GM08714 (cell line): ENCODE results near the gene LRAT.

Experiments used
- H3K4me3 ChIP-seq: fragments of 200-500 bp; sonication (Bioruptor generic); 2 replicates; pipeline ENCODE4 v1.5.1; 2014; ENCODE audit warnings: mild to moderate bottlenecking, low read length, inconsistent platforms
- ZNF274 ChIP-seq: IDR thresholded peaks from 2 replicates; pipeline ENCODE4 v1.6.1; 2012; ENCODE audit warnings: mild to moderate bottlenecking, low read depth, low read length

Gene LRAT

GRCh38 chr4:154740462-154740861 lies 3.3 kb upstream of the LRAT start:
- H3K4me3 ChIP-seq: no peak overlapping the region
- no peak for TF ChIP-seq ZNF274

GRCh38 chr4:154741131-154741665 lies 2.6 kb upstream of the LRAT start:
- TF ChIP-seq ZNF274: no peak

DNA sequence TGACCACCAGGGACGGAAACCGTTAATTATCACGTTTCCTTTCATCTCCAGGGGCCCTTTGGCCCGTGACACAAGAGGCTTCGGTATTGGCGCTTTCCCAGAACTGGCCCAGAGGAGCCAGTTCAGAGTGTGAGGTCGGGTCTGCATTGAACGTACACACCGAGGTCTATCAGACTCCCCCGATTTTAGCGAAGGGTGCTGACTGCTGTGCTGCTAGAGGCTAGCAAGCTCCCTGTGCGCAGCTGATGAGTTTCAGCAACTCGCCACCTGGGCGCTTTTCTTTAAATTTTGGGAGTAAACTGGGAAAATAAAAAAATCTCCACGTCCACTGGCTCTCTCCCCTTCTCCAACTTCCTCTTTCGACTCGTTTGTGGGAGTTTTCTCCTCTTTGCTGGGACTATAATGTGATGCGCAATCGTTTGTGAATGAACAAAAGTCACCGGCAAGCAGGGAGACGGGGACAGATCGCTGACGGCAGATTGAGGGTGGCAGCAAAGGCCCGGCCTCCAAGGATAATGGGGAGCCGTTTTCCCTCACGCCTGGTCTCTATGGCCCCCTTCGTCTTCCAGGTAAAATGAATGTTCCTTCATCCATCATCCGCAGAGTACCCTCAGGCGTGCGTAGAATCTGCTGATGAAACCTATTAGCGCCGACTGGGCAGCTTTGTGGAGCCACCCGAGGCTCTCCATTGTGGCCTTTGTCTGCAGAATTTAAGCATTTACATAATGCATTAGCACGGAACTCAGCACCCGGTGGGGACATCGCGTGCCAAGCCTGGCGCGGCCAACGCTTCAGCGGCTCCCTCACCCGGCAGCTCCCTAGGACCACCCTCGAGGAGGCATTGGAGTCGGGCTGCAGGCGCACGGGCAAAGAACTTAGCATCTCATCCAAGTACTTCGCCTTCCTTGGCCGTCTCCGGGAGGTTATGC lies 1.6 kb upstream of the LRAT start:
- no peak for TF ChIP-seq ZNF274
- no peak overlapping the region; the same call in 1 of the 2 replicates for H3K4me3 ChIP-seq

More at GRCh38 chr4:154741131-154741665, 2.6 kb upstream of the LRAT start:
- no peak overlapping the region for H3K4me3 ChIP-seq

- H3K4me3 ChIP-seq: no peak overlapping the region
- no peak for TF ChIP-seq ZNF274
Observed at GRCh38 chr4:154744341-154744926, 634 bp downstream of the LRAT start.

DNA sequence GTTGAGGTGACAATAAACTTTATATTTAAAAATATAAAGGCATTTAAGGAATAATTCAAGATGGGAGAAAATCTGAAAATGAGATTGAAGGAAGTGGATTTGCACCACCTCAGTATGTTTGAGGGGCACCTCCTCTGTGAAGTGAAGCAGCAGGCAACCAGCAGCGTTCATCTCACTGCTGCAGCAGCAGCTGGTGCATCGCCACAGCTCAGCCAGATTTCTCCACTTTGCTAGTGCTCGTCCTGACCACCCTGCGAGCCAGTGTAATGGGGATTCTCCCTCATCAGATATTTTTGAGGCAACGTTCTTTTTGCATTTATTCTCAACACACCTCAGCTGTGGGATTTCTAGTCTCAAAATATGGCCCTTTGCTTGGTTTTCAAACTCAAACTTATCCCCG lies 13.9 kb downstream of the LRAT start:
- no peak for TF ChIP-seq ZNF274
- H3K4me3 ChIP-seq: no peak overlapping the region

DNA sequence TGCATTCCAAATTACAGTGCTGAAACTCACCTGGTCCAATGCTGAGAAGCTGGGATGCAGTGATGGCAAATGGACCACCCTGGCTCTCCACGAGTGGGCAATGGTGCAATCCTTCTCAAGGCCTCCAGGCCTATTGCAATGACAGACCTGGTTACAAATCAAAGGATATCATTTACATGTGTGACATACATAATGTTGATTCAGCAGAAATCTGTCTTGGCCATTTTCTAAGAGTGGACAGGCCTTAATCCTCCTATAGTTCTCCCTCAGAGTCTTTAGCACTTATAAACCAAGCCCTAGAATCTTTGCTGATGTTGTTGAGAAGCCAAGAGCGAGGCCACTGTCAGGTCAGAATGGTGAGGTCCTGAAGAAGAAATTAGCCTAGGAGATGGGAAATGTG lies 17.1 kb downstream of the LRAT start:
- no peak overlapping the region for H3K4me3 ChIP-seq
- TF ChIP-seq ZNF274: no peak

DNA sequence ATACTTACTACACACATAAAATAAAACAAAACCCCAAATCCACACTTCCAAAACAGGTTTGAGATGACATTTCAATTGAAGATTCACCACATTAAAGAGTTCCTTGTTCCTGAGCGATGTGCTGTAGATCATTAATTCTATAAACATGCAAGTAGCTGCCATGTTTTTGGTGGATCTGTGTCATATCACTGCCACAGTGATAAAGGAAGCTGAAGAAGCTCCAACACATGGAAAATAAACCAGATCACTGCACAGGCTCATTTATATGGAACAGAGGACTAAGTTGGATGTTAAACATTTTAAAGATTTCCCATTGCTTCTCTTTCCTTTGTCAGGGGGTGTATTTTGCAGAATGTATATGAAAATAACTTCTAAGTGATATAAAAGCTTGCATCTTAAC lies 34.5 kb downstream of the LRAT start:
- H3K4me3 ChIP-seq: no peak overlapping the region
- no peak for TF ChIP-seq ZNF274

DNA sequence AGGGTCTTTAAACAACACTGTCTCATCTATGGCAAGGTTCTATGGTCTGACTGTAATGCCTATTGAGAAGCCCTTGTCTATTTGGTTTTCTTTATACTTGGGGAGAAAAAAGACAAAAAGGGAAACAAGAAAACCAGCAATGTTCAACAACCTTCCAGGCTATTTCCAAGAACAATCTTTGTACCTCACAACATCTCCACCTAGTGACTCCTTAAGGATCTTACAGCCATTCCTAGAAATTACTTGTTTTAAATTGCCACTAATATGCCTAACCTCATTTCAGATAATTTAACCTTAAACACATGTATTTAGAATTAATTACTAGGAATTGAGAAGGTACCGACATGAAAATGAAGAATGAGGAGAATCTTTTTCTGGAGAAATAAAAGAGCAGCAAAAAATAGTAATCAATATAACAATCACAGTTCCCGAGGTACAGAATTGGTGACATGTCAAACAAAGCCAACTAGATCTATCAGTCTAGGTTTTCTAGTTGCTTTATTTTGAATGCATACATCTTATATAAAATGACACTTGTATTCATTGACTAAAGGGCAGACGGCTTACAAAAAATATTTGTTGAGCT lies 35.7 kb downstream of the LRAT start:
- TF ChIP-seq ZNF274: no peak
- no peak overlapping the region for H3K4me3 ChIP-seq

DNA sequence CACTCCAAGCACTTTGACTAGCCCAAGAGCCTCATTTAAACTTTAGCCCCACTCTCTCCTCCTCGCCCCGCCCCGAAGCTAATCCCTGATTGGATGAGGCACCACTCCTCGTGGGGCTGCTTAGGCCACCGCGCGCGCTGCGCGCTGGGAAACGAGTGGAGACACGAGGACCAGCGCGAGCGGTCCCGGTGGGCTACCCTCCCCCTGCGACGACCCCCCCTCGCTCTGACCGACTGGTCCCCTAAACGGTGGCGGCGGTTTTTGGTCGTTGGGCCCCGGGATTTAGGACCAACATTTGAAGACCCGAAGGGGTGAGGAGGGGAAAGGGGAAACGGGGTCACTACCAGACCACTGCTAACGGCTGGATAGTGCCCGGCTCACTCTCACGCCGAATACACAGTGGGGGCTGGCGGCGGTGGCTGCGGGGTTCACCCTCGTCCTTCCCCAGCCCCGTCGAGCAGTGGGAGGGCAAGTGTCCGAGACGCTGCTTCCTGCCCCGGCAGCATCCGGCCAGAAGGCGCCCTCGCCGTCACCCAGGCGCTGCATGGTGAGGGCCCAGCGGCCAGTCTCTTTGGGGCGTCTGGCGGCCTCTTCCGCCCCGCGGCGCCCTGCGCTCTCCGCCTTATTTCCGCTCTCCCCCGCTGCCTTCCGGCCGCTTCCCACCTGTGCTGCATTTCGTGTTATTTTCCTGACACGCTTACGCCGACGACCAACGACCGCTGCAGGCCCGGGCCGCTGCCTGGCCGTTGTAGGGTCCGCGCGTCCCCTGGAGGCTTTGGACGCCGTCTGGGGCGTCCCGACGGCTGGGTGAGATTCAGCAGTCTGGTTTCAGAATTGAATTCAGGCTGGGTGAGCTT lies 37.6 kb downstream of the LRAT start, which contains the start of gene RBM46:
Gene RBM46, plus strand, starts transcription at position 147 of the 857 bp plus-strand sequence. CDS start 15,481 bp downstream, outside the sequence.
- TF ChIP-seq ZNF274: no peak
- H3K4me3 ChIP-seq: no peak within 1 kb of the TSS

- no peak for TF ChIP-seq ZNF274
Observed at GRCh38 chr4:154781983-154782293, 38.1 kb downstream of the LRAT start.

More at GRCh38 chr4:154781983-154782293, 38.1 kb downstream of the LRAT start:
- no peak overlapping the region for H3K4me3 ChIP-seq
